Activated CD4-positive, alpha-beta T cell treated with anti-CD3 and anti-CD28 coated beads, Interleukin-2, amount 50 U/mL, for 4 hours (primary cell): ENCODE measurements around the gene ZNRF3.
"Not testable (repeated sequence)": the region's sequence is repeated elsewhere in the genome, so short reads cannot be mapped to it uniquely, and the experiment has no call there.

Experiments
- DNase-seq, 2 experiments: peaks; one replicate each; pipeline ENCODE4 v3.0.0-alpha.2; 2020

ZNRF3 gene

GRCh38 chr22:29073618-29074275 lies 190.4 kb downstream of the ZNRF3 start:
- DNase-seq: peak; percentile 15 to 21

- DNase-seq: no peak
These were observed 191.0 kb downstream of the ZNRF3 start for GRCh38 chr22:29074276-29074772.

- DNase-seq: no peak
These were observed 194.9 kb downstream of the ZNRF3 start for GRCh38 chr22:29078036-29078868.

- no peak for DNase-seq
These were observed 195.5 kb downstream of the ZNRF3 start for GRCh38 chr22:29078869-29079207.

GRCh38 chr22:29079218-29079901 lies 196.0 kb downstream of the ZNRF3 start:
- no peak for DNase-seq

- DNase-seq: no peak
These were observed 197.0 kb downstream of the ZNRF3 start for GRCh38 chr22:29080106-29080975.

- DNase-seq: no peak
These were observed 198.3 kb downstream of the ZNRF3 start for GRCh38 chr22:29081517-29082236.

GRCh38 chr22:29082826-29083545 lies 199.6 kb downstream of the ZNRF3 start:
- DNase-seq: no peak

GRCh38 chr22:29083576-29083932 lies 200.2 kb downstream of the ZNRF3 start:
- not testable (repeated sequence) for DNase-seq

GRCh38 chr22:29083933-29084591 lies 200.7 kb downstream of the ZNRF3 start:
- no peak for DNase-seq

GRCh38 chr22:29087012-29087411 lies 203.6 kb downstream of the ZNRF3 start:
- no peak for DNase-seq

GRCh38 chr22:29088809-29089208 lies 205.4 kb downstream of the ZNRF3 start:
- no peak for DNase-seq

GRCh38 chr22:29089507-29089906 lies 206.1 kb downstream of the ZNRF3 start:
- DNase-seq: no peak

GRCh38 chr22:29090039-29090438 lies 206.7 kb downstream of the ZNRF3 start:
- DNase-seq: no peak

- no peak for DNase-seq
These were observed 208.9 kb downstream of the ZNRF3 start for GRCh38 chr22:29092243-29092642.

- no peak for DNase-seq
These were observed 209.7 kb downstream of the ZNRF3 start for GRCh38 chr22:29093030-29093429.

- DNase-seq: no peak
These were observed 210.3 kb downstream of the ZNRF3 start for GRCh38 chr22:29093501-29094300.

- no peak for DNase-seq
These were observed 212.1 kb downstream of the ZNRF3 start for GRCh38 chr22:29095459-29095858.

GRCh38 chr22:29096736-29097669 lies 213.6 kb downstream of the ZNRF3 start:
- no peak for DNase-seq
